Inflammatory macrophage (primary cell): ENCODE measurements around the gene GOLGA8A.
"Not testable (repeated sequence)": the region's sequence is repeated elsewhere in the genome, so short reads cannot be mapped to it uniquely, and the experiment has no call there.

ENCODE experiments used
- DNase-seq, 2 donors: peaks; one replicate each; pipeline ENCODE4 v3.0.0-alpha.2; 2020 to 2022

The GOLGA8A gene

DNA sequence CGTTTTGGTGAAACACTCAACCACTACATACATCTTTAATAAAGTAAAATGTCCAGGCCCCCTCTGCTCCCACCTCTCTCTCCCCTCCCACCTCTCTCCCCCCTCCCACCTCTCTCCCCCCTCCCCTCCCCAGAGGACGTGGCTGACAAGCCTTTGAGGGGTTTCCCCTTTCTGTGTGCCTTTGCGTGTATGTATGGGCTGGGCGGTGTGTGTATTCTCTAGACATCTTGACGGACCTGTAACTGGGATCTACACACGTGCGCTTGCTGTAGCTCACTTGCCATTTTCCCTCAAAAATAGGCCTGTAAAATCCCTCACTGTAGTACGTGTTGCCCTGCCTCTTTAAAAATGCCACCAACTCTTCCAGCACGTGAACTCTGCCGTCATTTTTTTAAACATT, 28.6 kb downstream of the GOLGA8A start:
- DNase-seq = not testable (repeated sequence)

DNA sequence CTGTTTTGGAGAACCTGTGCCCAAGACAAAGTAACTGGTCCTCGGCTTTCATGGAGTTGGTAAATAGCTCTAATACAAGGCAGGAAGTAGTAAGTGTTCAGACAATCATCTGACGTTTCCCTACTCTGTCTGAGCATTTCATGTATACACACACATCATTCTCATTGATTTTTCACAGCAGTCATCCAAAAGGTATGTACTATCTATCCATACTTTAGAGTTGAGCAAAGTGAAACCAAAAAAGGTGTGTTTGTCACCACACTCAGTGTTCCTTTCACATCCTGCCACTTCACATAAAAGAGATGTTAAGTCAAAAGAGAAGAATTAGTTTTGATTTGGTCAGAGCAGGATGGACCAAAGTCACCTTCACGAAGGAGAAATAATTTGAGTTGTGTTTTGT, 33.7 kb downstream of the GOLGA8A start:
- not testable (repeated sequence) for DNase-seq

DNA sequence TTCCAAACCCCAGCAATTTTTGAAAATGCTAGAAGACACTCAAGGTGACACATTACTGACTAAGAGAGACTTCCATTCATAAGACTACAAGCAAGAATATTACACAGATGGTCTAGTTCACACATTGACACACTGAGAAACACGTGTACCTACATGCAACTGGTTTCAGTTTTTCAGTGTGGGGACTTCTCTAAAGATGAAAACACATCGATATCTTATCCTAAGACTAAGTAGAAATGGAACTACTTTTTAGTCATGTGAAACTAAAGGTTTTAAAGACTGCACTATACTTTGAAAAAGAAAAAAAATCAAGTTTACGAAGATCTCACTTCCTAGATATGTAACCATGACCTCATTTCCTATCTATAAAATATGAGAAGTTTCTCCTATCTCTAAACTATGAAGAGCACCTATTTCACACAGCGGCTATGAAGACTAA, 34.4 kb downstream of the GOLGA8A start:
- not testable (repeated sequence) for DNase-seq

DNA sequence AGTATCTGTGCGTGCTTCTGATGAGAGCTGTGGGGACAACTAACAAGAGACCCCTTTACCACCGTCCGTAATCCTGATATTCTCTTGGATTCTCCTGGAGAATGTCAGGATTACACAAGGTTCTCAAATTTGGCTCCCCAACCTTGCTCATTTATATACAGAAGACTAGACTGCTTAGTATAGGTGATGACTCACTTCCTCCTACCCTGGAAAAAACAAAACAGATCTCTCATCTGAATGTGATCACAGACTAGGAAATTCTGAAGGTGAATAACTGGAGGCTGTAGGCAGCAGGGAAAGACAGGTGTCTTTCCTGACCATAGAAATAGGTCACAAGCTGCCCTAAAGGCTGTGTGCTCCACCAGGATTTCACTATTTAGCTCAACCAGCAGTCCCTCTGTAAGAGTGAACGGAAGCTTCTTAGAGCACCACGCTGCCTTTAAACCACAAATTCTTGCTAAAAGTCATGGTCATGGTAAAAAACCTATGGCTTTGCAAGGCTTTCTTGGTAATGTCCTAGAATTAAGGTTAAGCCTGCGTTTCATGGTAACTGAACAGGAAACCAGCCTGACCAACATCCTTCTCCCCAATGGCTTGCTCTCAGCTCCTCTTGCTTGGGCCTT, 39.9 kb downstream of the GOLGA8A start:
- not testable (repeated sequence) for DNase-seq

DNA sequence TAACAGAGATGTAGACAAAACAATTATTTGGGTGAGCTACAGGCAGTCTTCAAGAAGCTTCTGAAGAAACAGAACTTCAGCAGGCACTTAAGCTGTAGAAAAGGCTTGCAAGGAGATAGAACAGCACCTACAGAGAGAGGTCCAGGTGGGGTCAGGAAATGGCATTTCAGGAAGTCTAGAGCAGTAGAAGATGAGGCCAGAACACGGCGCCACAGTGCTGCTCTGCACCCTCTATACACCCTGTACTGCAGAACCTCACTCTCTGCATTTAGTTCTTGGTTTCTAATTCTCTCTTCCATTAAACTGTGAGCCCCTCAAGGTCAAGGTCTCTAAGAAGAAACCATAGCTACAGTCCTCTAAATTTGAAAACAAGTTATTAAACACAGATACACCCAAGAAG, 44.6 kb downstream of the GOLGA8A start:
- not testable (repeated sequence) for DNase-seq

DNA sequence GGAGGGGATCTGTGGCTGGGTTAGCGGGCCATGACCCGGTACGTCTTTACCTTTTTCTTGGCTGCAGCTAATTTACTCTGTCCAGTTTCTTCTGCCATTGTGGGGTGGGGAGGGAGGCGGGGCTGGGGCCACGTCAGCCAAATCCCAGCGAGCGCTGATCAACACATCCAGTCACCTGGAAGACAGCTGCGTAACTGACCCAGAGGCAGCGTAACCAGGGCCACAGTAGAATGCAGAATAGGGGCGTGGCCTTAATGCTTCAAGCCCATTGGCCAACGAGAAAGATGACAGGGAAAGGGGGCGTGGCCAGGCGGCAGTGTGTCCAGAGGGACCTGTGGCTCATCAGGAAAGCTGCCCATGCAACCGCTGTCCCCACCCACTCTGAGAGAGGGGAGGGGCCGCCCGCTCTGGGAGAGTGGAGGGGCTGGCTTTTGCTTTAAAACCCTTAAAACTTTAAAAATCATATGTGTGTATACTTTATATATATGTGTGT, 48.0 kb downstream of the GOLGA8A start:
- not testable (repeated sequence) for DNase-seq
